NK-92 (cell line): ENCODE data around the gene IL17F.

Experiments used
- DNase-seq: peaks from one replicate; lab custom pipeline; 2025; ENCODE audit not compliant: unreplicated experiment; lab: John Stamatoyannopoulos, UW

IL17F gene

DNA sequence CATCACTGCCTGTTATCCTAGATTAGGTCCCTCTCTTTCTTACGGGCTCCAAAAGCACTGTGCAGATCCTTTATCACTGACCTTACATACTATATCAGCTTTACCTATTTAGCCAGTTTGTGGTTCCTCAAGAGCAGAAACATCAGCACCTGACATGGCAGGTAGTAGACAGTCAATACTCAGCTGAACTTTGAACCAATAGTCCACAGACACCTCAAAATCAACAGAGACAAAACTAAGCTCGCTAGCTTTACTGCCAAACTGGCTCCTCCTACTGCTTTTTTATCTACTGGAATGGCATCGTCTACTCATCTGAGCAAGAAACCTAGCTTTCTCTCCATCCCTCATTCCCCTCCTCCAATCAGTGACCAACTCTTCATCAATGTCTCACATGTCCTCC, 52.5 kb downstream of the IL17F start:
- DNase-seq = no peak

DNA sequence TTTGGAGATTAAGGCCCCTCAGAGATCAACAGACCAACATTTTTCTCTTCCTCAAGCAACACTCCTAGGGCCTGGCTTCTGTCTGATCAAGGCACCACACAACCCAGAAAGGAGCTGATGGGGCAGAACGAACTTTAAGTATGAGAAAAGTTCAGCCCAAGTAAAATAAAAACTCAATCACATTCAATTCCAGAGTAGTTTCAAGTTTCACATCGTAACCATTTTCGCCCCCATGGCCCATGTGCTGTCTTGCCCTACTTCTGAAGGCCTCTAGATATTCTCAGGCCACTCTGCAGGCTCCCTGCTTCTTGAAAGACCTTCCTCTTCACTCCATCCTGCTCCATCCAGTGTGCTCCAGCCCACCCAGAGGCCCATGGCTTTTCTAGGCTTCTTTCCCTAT, 53.9 kb downstream of the IL17F start:
- no peak for DNase-seq

DNA sequence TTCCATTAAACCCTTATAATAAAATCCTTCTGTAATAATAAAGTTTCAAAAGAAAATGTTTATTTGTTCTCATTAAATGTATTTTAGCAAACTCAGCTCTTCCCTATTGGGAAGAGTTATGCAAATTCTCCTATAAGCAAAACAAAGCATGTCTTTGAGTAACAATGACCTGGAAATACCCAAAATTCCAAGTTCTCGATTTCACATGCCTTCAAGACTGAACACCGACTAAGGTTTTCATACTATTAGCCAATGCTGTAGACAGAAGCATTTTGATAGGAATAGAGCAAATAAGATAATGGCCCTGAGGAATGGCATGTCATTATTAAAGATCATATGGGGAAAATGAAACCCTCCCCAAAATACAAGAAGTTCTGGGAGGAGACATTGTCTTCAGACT, 54.3 kb downstream of the IL17F start:
- DNase-seq = no peak

DNA sequence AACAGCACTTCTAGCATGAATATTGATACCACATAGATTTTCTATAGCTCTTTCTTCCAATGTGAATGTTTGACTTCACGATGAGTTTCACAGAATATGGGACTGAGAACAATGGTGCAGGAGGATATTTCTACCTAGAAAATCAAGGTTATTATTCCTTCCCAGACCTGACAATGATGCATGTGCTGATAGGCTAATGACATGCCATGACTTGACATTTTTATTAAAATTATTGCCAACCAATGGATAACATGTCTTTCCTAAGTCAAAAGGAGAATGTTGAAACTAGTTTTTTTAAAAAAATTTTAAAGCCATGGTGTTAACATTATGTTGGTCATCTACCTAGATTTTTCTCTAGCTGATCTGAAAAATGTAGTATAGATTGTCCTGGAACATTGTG, 57.2 kb downstream of the IL17F start:
- DNase-seq = no peak
